ENCODE results near the gene BCL2L1.
"Not testable (repeated sequence)": the region's sequence is repeated elsewhere in the genome, so short reads cannot be mapped to it uniquely, and the experiment has no call there.

The BCL2L1 gene

GRCh38 chr20:31663838-31664695 is 58.6 kb downstream of the BCL2L1 start:
- Histone ChIP-seq H3K36me3 (ENCODE audit: control insufficient read depth, insufficient read depth, low read length) (peaks cover 5% of the 10 kb centered on the region), H3K4me1 (ENCODE audit: control insufficient read depth, insufficient read depth, low read length) (peaks cover 10% of the 10 kb centered on the region), H3K27ac (ENCODE audit: insufficient read depth, low read depth, low read length, poor library complexity, severe bottlenecking) (no peak overlapping the region), H3K27me3 (ENCODE audit: control insufficient read depth, insufficient read depth, low read length, poor library complexity, severe bottlenecking) (no peaks in the 10 kb centered on the region), H3K4me3 (ENCODE audit: insufficient read depth, low read depth, low read length) (no peak overlapping the region), H3K9me3 (ENCODE audit: control insufficient read depth, low read length) (no peaks in the 10 kb centered on the region)
- WGBS, 2 experiments = 90 to 92% methylated on average over 10 to 11 of the region's 11 CpGs

DNA sequence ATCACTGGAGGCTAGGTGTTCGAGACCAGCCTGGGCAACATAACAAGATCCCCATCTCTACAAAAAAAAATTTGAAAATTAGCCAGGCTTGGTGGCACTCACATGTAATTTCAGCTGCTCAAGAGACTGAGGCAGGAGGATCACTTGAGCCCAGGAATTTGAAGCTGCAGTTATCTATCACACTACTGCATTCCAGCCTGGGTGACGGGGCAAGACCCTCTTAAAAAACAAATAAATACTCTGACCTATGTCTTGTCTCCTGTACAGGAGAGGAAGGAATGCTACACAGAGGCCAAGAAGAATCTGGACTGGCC is 59.2 kb downstream of the BCL2L1 start:
- no peak overlapping the region for H3K27ac ChIP-seq (ENCODE audit: insufficient read depth, low read depth, low read length, poor library complexity, severe bottlenecking)
- H3K4me1 ChIP-seq (ENCODE audit: control insufficient read depth, insufficient read depth, low read length) = peaks cover 10% of the 10 kb centered on the region
- H3K4me3 ChIP-seq (ENCODE audit: insufficient read depth, low read depth, low read length) = no peak overlapping the region
- H3K9me3 ChIP-seq (ENCODE audit: control insufficient read depth, low read length) = no peaks in the 10 kb centered on the region
- no peaks in the 10 kb centered on the region for H3K27me3 ChIP-seq (ENCODE audit: control insufficient read depth, insufficient read depth, low read length, poor library complexity, severe bottlenecking)
- 96% methylated on average over 2 of the region's 2 CpGs for WGBS, 2 experiments
- peaks cover 5% of the 10 kb centered on the region for H3K36me3 ChIP-seq (ENCODE audit: control insufficient read depth, insufficient read depth, low read length)

DNA sequence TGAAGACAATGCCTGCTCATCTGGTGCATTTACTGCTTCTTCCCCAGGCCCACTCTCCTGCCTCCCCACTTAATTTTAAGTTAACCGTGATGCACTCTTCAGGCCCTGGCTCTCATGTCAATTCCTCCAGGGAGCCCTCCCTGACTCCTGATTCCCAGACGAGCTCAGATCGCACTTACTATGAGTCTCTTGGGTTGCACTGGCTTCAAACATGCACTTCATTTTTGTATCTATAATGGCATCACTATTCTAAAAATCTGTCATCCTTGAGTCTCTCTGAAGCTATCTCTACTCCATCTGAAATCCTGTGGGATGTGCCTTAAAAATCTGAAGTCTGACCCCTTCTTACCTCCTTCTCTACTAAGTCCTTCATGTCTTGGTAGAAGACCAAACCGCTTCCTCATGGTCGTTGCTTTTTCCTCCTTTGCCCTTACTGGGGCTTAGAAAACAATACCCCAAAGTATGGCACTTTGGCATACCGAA is 60.3 kb downstream of the BCL2L1 start:
- no peak overlapping the region for H3K4me3 ChIP-seq (ENCODE audit: insufficient read depth, low read depth, low read length)
- WGBS, 2 experiments = 72% methylated on average over 6 of the region's 6 CpGs

DNA sequence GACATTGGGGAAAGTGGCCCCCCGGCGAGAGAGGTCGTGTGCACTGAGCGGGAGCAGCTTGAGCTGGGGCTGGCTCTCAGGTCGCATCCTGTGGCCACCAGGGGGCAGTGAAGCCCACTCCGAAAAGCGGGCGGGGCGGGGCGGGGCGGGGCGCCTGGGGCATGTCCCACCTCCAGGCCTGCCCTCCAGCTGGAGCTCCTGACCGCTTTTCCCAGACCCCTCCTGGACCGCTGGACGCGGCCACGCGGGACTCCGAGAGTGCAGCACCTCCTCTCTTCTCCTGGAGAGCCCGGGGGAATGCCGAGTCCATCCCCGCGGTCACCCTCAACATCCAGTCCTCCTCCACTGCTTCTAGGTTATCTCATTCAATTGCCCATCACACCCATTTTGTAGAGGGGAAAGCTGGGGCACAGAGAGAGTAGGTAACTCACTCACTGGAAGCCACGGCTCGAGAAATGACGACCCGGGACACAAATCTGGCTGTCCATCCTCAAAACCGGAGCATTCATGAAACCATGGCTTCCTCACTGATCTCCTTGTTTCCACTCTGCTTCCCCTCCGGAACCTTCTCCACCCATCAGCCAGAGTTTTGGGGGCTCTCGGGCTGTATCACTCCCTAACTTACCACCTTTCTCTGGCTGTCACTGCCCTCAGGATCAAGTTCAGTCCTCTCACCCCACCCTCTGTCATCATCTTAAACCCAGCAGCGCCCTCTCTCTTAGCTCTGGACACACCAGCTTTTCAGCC is 60.9 kb downstream of the BCL2L1 start:
- no peaks in the 10 kb centered on the region for H3K9me3 ChIP-seq (ENCODE audit: control insufficient read depth, low read length)
- H3K36me3 ChIP-seq (ENCODE audit: control insufficient read depth, insufficient read depth, low read length) = peaks cover 5% of the 10 kb centered on the region
- no peaks in the 10 kb centered on the region for H3K27me3 ChIP-seq (ENCODE audit: control insufficient read depth, insufficient read depth, low read length, poor library complexity, severe bottlenecking)
- H3K27ac ChIP-seq (ENCODE audit: insufficient read depth, low read depth, low read length, poor library complexity, severe bottlenecking) = peak overlapping the region; percentile 26
- H3K4me3 ChIP-seq (ENCODE audit: insufficient read depth, low read depth, low read length) = no peak overlapping the region
- H3K4me1 ChIP-seq (ENCODE audit: control insufficient read depth, insufficient read depth, low read length) = peaks cover 10% of the 10 kb centered on the region
- WGBS, 2 experiments = 12% methylated on average over 31 of the region's 31 CpGs

More for the DNA sequence above, 60.3 kb downstream of the BCL2L1 start:
- H3K4me1 ChIP-seq (ENCODE audit: control insufficient read depth, insufficient read depth, low read length) = peaks cover 10% of the 10 kb centered on the region
- H3K27me3 ChIP-seq (ENCODE audit: control insufficient read depth, insufficient read depth, low read length, poor library complexity, severe bottlenecking) = no peaks in the 10 kb centered on the region
- no peaks in the 10 kb centered on the region for H3K9me3 ChIP-seq (ENCODE audit: control insufficient read depth, low read length)
- H3K27ac ChIP-seq (ENCODE audit: insufficient read depth, low read depth, low read length, poor library complexity, severe bottlenecking) = peak overlapping the region; percentile 26
- peaks cover 5% of the 10 kb centered on the region for H3K36me3 ChIP-seq (ENCODE audit: control insufficient read depth, insufficient read depth, low read length)

GRCh38 chr20:31654534-31654933 is 68.1 kb downstream of the BCL2L1 start:
- H3K4me3 ChIP-seq (ENCODE audit: insufficient read depth, low read depth, low read length) = no peak overlapping the region
- 86 to 89% methylated on average over 5 of the region's 5 CpGs for WGBS, 2 experiments
- no peaks in the 10 kb centered on the region for H3K4me1 ChIP-seq (ENCODE audit: control insufficient read depth, insufficient read depth, low read length)

DNA sequence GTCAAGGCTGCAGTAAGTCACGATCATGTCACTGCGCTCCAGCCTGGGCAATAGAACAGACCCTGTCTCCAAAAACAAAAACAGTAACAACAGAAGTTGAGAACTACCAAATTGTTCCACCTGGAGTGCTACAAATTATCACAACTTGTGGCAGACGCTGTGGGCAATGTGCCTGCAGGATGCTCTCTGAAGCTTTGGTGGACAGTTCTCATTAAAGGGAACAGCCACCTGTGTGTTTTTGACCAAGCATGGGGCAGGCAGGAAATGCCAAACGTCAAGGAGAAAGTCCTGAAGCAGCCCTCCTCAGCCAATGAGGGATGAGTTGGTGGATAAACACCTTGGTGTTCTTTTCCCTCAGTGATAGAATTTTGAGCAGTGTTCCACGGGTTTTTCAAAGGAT is 69.1 kb downstream of the BCL2L1 start:
- no peaks in the 10 kb centered on the region for H3K36me3 ChIP-seq (ENCODE audit: control insufficient read depth, insufficient read depth, low read length)
- H3K27me3 ChIP-seq (ENCODE audit: control insufficient read depth, insufficient read depth, low read length, poor library complexity, severe bottlenecking) = no peaks in the 10 kb centered on the region
- H3K9me3 ChIP-seq (ENCODE audit: control insufficient read depth, low read length) = no peaks in the 10 kb centered on the region
- H3K4me1 ChIP-seq (ENCODE audit: control insufficient read depth, insufficient read depth, low read length) = no peaks in the 10 kb centered on the region
- H3K27ac ChIP-seq (ENCODE audit: insufficient read depth, low read depth, low read length, poor library complexity, severe bottlenecking) = no peak overlapping the region
- 68 to 69% methylated on average over 5 of the region's 5 CpGs for WGBS, 2 experiments
- no peak overlapping the region for H3K4me3 ChIP-seq (ENCODE audit: insufficient read depth, low read depth, low read length)

More at GRCh38 chr20:31654534-31654933, 68.1 kb downstream of the BCL2L1 start:
- no peak overlapping the region for H3K27ac ChIP-seq (ENCODE audit: insufficient read depth, low read depth, low read length, poor library complexity, severe bottlenecking)
- no peaks in the 10 kb centered on the region for H3K9me3 ChIP-seq (ENCODE audit: control insufficient read depth, low read length)
- H3K36me3 ChIP-seq (ENCODE audit: control insufficient read depth, insufficient read depth, low read length) = no peaks in the 10 kb centered on the region
- H3K27me3 ChIP-seq (ENCODE audit: control insufficient read depth, insufficient read depth, low read length, poor library complexity, severe bottlenecking) = no peaks in the 10 kb centered on the region

DNA sequence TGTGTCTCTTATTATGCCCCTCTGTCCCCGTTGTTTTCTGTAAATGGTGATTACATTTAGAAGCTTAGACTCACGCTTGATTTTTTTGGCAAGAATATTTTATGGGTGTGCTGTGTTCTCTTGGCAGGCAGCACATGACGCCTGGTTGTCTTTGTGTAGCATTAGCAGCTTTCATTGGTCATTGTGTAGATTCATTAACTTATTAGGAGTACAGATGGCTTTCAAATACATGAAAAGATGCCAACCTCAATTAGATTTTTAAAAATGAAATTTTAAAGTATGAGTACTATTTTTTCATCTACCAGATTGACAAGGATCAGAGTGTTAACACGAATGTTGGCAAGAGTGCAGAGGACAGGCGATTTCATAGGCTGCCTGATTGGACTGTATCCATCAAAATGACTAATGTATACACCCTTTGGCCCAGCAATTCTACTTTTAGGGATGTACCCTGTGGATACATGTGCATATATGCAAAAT is 69.7 kb downstream of the BCL2L1 start:
- Histone ChIP-seq H3K36me3 (ENCODE audit: control insufficient read depth, insufficient read depth, low read length) (no peaks in the 10 kb centered on the region), H3K4me1 (ENCODE audit: control insufficient read depth, insufficient read depth, low read length) (no peaks in the 10 kb centered on the region), H3K4me3 (ENCODE audit: insufficient read depth, low read depth, low read length) (no peak overlapping the region), H3K27me3 (ENCODE audit: control insufficient read depth, insufficient read depth, low read length, poor library complexity, severe bottlenecking) (no peaks in the 10 kb centered on the region), H3K27ac (ENCODE audit: insufficient read depth, low read depth, low read length, poor library complexity, severe bottlenecking) (no peak overlapping the region), H3K9me3 (ENCODE audit: control insufficient read depth, low read length) (no peaks in the 10 kb centered on the region)
- WGBS, 2 experiments = 91 to 96% methylated on average over 5 of the region's 5 CpGs

DNA sequence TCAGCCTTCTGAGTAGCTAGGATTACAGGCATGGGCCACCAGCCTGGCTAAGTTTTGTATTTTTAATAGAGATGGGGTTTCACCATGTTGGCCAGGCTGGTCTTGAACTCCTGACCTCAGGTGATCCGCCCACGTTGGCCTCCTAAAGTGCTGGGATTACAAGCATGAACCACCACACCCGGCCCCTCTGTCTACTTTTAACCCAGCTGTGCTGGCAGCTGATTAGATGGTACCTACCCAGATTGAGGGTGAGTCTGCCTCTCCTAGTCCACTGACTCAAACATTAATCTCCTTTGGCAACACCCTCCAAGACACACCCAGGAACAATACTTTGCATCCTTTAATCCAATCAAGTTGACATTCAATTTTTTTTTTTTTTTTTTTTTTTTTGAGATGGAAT is 74.6 kb downstream of the BCL2L1 start:
- H3K27ac ChIP-seq (ENCODE audit: insufficient read depth, low read depth, low read length, poor library complexity, severe bottlenecking); H3K36me3 ChIP-seq (ENCODE audit: control insufficient read depth, insufficient read depth, low read length); H3K9me3 ChIP-seq (ENCODE audit: control insufficient read depth, low read length); H3K4me3 ChIP-seq (ENCODE audit: insufficient read depth, low read depth, low read length); H3K27me3 ChIP-seq (ENCODE audit: control insufficient read depth, insufficient read depth, low read length, poor library complexity, severe bottlenecking); H3K4me1 ChIP-seq (ENCODE audit: control insufficient read depth, insufficient read depth, low read length): not testable (repeated sequence)
- WGBS, 2 experiments = 84 to 94% methylated on average over 3 of the region's 3 CpGs

- 82 to 87% methylated on average over 8 of the region's 8 CpGs for WGBS, 2 experiments
- Histone ChIP-seq H3K27ac (ENCODE audit: insufficient read depth, low read depth, low read length, poor library complexity, severe bottlenecking) (no peak overlapping the region), H3K36me3 (ENCODE audit: control insufficient read depth, insufficient read depth, low read length) (no peaks in the 10 kb centered on the region), H3K9me3 (ENCODE audit: control insufficient read depth, low read length) (no peaks in the 10 kb centered on the region), H3K4me3 (ENCODE audit: insufficient read depth, low read depth, low read length) (no peak overlapping the region), H3K4me1 (ENCODE audit: control insufficient read depth, insufficient read depth, low read length) (no peaks in the 10 kb centered on the region), H3K27me3 (ENCODE audit: control insufficient read depth, insufficient read depth, low read length, poor library complexity, severe bottlenecking) (no peaks in the 10 kb centered on the region)
Measured at GRCh38 chr20:31644701-31645100, 78.0 kb downstream of the BCL2L1 start.

GRCh38 chr20:31643522-31643921 is 79.1 kb downstream of the BCL2L1 start:
- no peaks in the 10 kb centered on the region for H3K36me3 ChIP-seq (ENCODE audit: control insufficient read depth, insufficient read depth, low read length)
- peaks cover under 1% of the 10 kb centered on the region for H3K4me1 ChIP-seq (ENCODE audit: control insufficient read depth, insufficient read depth, low read length)
- no peak overlapping the region for H3K4me3 ChIP-seq (ENCODE audit: insufficient read depth, low read depth, low read length)
- 93 to 94% methylated on average over 4 of the region's 4 CpGs for whole genome bisulfite sequencing, 2 experiments
- no peak overlapping the region for H3K27ac ChIP-seq (ENCODE audit: insufficient read depth, low read depth, low read length, poor library complexity, severe bottlenecking)
- H3K27me3 ChIP-seq (ENCODE audit: control insufficient read depth, insufficient read depth, low read length, poor library complexity, severe bottlenecking) = no peaks in the 10 kb centered on the region
- no peaks in the 10 kb centered on the region for H3K9me3 ChIP-seq (ENCODE audit: control insufficient read depth, low read length)

All from ectodermal cell (in vitro differentiated cells).